Activated CD4-positive, alpha-beta T cell treated with anti-CD3 and anti-CD28 coated beads, Interleukin-10, Interleukin-2, amounts not matched to agents 100 ng/mL and 50 ng/mL, durations not matched to agents 16 hours and 8 hours (primary cell): ENCODE data around the gene ST6GALNAC3.
A peak's percentile ranks its signal among the peaks of the same experiment; 100 is the strongest.
"Not testable (repeated sequence)": the region's sequence is repeated elsewhere in the genome, so short reads cannot be mapped to it uniquely, and the experiment has no call there.

Experiments used
- DNase-seq: peaks from one replicate; pipeline ENCODE4 v3.0.0-alpha.2; 2020

Gene ST6GALNAC3

GRCh38 chr1:76292418-76293184 is 218.1 kb downstream of the ST6GALNAC3 start:
- DNase-seq = no peak

- no peak for DNase-seq
Measured at GRCh38 chr1:76293831-76294230, 219.3 kb downstream of the ST6GALNAC3 start.

DNA sequence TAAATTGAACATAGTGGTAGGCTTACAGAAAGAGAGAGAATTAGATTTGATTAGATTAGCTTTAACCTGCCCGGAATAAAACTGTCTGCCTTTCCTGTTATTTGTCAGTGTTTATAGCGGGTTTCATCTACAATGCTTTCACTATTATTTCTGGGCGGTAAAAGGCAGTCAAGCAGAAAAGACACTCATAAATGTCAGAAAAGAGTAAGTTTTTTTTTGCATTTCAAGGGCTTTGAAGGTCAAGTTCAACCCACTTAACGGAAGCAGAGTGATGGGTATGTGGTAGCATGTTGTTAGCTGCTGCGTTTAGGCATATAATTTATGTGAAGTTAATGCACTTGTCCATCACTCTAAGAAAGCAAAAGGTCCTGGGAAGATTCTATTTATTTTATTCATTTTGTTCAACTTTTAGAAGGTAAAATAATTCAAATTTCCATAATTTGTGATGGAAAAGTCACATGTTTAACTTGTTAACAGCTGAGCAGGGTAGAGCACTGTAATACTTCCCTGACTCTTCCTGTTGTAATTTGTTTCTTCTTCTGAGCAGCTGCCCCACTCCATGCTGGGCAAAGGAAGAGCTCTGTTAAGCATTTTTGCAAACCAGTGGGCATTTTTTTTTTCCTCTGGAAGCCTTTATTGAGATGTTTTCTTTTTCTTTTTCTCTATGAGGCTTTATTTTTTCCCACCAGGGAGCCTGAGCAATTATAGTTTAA is 220.1 kb downstream of the ST6GALNAC3 start:
- DNase-seq = peak; percentile 65

GRCh38 chr1:76298399-76298798 is 223.9 kb downstream of the ST6GALNAC3 start:
- no peak for DNase-seq

GRCh38 chr1:76299036-76299435 is 224.5 kb downstream of the ST6GALNAC3 start:
- no peak for DNase-seq

GRCh38 chr1:76300556-76300955 is 226.0 kb downstream of the ST6GALNAC3 start:
- no peak for DNase-seq

- DNase-seq = no peak
Measured at GRCh38 chr1:76302711-76303339, 228.3 kb downstream of the ST6GALNAC3 start.

- no peak for DNase-seq
Measured at GRCh38 chr1:76303340-76303717, 228.8 kb downstream of the ST6GALNAC3 start.

- DNase-seq = no peak
Measured at GRCh38 chr1:76313304-76313703, 238.8 kb downstream of the ST6GALNAC3 start.

GRCh38 chr1:76314730-76315129 is 240.2 kb downstream of the ST6GALNAC3 start:
- no peak for DNase-seq

DNA sequence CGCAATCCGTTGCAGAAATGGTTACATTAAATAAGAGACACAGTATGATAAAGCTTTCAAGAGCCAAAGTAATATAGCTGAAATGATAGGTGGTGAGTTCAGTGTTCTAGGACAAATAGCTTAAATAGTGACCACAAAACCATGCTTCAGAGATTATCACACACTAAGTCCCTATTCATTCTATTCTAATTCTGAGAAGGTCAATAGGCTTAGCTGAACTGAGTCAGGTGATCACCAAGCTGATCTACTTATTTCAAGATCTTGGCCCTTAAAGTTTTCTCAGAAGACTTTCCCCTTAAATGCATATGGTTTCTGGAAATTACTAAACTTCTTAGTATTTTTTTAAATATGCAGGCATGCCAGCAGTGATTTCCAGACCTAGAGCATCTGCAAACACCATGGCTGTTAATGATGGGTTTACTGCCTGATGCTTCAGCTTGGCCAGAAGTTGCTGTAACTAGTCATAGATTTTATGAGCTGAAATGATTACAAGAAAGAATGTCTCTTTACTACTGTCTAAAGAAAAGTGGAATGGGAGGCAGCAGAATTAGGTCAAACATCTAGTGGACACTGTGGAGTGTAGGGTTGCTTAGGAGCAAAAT is 242.9 kb downstream of the ST6GALNAC3 start:
- peak; percentile 3 for DNase-seq

DNA sequence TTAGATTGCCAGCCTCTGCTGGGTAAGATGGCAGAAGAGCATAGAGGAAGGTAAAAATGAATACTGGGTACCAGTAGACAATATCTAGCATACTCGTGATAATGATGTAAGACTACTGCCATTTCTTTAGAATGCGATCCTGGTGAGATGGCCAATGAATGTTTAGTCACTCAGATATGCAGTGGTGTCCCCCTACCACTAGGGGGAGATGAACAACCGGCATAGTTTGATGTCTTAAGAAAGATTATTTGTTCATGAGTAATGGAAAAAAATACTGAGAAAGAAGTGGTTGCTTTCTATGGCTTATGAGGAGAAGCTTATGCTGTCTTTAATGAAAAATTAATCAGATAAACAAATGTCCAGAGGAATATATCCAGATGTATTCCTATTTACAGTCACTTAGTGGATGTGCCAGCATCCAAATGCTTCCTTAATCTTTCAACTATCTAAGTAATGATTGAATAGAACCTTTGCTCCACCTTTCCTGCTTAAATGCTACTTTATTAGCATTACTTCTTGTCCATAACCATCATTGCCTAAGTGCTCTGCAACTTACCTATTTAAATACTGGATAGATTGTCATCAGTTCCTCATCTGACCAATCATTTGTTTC is 256.6 kb downstream of the ST6GALNAC3 start:
- DNase-seq = peak; percentile 65

- no peak for DNase-seq
Measured at GRCh38 chr1:76335882-76336281, 261.3 kb downstream of the ST6GALNAC3 start.

GRCh38 chr1:76336931-76337371 is 262.4 kb downstream of the ST6GALNAC3 start:
- DNase-seq = no peak

- no peak for DNase-seq
Measured at GRCh38 chr1:76337542-76338219, 263.1 kb downstream of the ST6GALNAC3 start.

DNA sequence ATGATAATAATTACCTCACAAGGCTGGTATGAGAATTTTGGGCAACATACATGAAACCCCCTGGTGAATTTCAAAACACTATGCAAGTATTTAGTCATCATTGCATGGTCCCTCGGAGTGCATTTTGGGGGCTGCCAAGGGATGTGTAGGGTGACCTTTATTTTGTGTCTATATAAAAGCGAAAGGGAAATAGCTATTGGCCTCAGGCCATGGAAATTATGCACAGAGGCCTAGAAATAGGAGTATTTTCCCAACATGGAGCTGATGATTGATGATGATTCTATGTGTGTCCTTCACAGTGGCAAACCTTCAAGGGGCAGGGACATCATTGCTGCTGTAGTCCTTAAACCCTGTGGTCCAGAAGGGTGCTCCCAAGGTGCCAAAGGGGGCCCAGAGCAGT is 265.5 kb downstream of the ST6GALNAC3 start:
- DNase-seq = no peak

DNA sequence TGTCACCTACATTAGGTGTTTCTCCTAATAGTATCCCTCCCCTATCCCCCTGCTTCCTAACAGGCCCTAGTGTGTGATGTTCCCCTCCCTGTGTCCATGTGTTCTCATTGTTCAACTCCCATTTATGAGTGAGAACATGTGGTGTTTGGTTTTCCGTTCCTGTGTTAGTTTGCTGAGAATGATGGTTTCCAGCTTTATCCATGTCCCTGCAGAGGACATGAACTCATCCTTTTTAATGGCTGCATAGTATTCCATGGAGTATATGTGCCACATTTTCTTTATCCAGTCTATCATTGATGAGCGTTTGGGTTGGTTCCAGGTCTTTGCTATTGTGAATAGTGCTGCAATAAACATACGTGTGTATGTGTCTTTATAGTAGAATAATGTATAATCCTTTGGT is 267.3 kb downstream of the ST6GALNAC3 start:
- DNase-seq = not testable (repeated sequence)

- DNase-seq = no peak
Measured at GRCh38 chr1:76343356-76343755, 268.8 kb downstream of the ST6GALNAC3 start.

DNA sequence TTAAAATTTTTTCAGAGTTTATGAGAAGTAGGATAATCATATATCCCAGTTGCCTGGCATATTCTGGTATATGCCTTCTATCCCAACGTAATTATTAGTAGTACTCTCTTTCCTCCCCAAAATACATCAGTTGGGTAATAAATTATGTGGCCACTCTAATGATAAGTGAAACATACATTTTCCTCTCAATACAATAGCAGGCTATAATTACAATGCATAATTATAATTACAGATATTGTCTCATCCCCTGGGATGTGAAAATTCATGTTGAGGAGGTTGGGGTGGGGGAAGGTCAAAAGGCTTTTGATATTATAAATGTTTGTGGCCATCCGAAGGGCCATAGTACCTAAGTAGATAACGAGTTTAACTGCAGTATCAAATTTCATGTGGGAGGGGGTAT is 277.1 kb downstream of the ST6GALNAC3 start:
- no peak for DNase-seq

DNA sequence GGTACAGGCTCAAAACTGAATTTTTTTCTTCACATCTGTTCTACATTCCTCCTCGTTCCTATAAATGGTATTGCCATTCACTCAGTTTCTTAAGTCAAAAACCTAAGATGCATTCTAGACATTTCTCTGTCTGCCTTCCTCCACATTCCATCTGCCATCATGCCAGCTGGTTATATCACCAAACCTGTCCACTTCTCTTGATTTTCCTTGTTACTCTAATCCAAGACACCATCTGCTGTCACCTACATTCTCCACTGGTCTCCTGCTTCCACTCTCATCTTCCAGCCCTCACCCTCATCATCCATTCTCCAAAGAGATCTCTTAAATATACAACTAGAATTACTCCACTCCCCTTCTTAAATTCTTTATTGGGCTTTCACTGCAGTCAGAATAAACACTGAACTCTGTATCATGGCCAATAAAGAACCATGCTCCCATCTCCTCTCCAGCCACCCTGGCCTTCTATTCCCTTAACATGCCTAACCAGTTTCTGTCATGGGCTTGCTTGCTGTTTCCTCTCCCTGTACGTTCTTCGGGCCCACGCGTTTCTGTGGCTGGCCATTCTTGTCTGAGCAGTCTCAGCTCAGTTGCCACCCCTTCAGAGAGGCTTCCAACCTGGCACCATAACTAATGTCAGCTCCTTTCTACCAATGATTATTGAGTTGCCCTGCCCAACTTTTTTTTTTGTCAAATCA is 278.3 kb downstream of the ST6GALNAC3 start:
- no peak for DNase-seq

DNA sequence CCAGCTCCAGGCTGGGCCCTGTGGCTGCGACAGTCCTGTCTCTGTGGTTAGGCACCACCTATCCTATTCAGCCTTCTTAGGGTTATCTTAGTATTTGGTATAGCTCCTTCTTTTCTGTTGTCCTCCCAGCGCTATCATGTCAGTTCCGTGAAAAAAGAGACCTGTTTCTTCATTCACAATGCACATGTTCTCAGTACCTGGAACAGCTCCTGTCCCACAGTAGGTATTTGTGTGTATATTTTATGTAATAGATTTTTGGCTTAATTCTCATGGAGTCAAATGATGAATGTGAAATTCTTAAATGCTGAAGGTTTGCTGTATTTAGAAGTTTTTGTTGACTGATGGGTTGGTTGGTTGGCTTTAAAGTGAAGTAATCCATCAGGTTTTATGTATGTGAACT is 279.7 kb downstream of the ST6GALNAC3 start:
- DNase-seq = no peak

- no peak for DNase-seq
Measured at GRCh38 chr1:76366726-76367125, 292.2 kb downstream of the ST6GALNAC3 start.
